Uterus (tissue), 4 donors: ENCODE data around the gene SLC25A21. TPM values are rescaled to one million over a fixed set of nuclear protein-coding genes. Genes with fewer than 3 reads are reported as not detected.

ENCODE experiments used
- DNase-seq, 2 donors: peaks; one replicate each; pipeline ENCODE4 v3.0.0-alpha.2; 2019 to 2020
- H3K27ac ChIP-seq, 2 donors: fragments of 200-600 bp; sonication (generic); 1 replicate in 1 of 2; 2 replicates in 1 of 2; pipeline ENCODE4 v1.5.1; 2016 to 2018
- H3K27me3 ChIP-seq, 2 donors: fragments of 200-600 bp; sonication (generic); one replicate each; pipeline ENCODE4 v1.5.1; 2018 to 2019; ENCODE audit warnings: control low read depth in 1 of 2
- H3K36me3 ChIP-seq, 2 donors: fragments of 200-600 bp; sonication (generic); one replicate each; pipeline ENCODE4 v1.5.1; 2019; ENCODE audit warnings: control low read depth in 1 of 2
- H3K4me1 ChIP-seq, 2 donors: fragments of 200-600 bp; sonication (generic); one replicate each; pipeline ENCODE4 v1.5.1; 2018 to 2019; ENCODE audit warnings: control low read depth in 1 of 2
- H3K4me3 ChIP-seq, 2 donors: fragments of 200-600 bp; sonication (generic); 1 replicate in 1 of 2; 2 replicates in 1 of 2; pipeline ENCODE4 v1.5.1; 2018 to 2019; ENCODE audit warnings: mild to moderate bottlenecking in 1 of 2
- H3K9me3 ChIP-seq, 2 donors: fragments of 200-600 bp; sonication (generic); one replicate each; pipeline ENCODE4 v1.5.1; 2019; ENCODE audit warnings: control low read depth in 1 of 2
- POLR2A ChIP-seq, 2 donors: fragments of 450-650 bp; IDR thresholded peaks; one replicate each; pipeline ENCODE4 v1.6.1; 2016; ENCODE audit warnings: antibody characterized with exemption in 2 of 2, mild to moderate bottlenecking in 1 of 2, moderate library complexity in 1 of 2
- intact Hi-C: fragments of 100-400 bp; cut with DNase I; formaldehyde crosslinking; loops from one replicate; pipeline ENCODE4 v1.15.1; 2023; ENCODE audit warnings: low total_unique reads
- total RNA-seq, 4 donors: library from RNA; depleted of rRNA in 3 of 4; stranded (reverse); fragments of >200 nt in 3 of 4; gene quantifications; one replicate each; pipeline versions ENCODE4 v1.1.0 to v1.2.4, GENCODE V29; 2014 to 2023
- TF ChIP-seq, protein P1 (sequence below), 4 experiments: fragments of 200-600 bp in 2 of 4; fragments of 450-650 bp in 2 of 4; sonication (generic) in 2 of 4; IDR thresholded peaks; one replicate each; pipeline ENCODE4 v1.5.1; 2016 to 2019; ENCODE audit warnings: antibody characterized with exemption in 4 of 4, mild to moderate bottlenecking in 2 of 4, moderate library complexity in 1 of 4
- donor health status: DM: yes; HTN: yes; CAD: no.

SLC25A21 gene
- total RNA-seq, 4 donors from 2014 or later, result under 0.01 to 3.0 (median 2.0) TPM; not detected in 1

DNA sequence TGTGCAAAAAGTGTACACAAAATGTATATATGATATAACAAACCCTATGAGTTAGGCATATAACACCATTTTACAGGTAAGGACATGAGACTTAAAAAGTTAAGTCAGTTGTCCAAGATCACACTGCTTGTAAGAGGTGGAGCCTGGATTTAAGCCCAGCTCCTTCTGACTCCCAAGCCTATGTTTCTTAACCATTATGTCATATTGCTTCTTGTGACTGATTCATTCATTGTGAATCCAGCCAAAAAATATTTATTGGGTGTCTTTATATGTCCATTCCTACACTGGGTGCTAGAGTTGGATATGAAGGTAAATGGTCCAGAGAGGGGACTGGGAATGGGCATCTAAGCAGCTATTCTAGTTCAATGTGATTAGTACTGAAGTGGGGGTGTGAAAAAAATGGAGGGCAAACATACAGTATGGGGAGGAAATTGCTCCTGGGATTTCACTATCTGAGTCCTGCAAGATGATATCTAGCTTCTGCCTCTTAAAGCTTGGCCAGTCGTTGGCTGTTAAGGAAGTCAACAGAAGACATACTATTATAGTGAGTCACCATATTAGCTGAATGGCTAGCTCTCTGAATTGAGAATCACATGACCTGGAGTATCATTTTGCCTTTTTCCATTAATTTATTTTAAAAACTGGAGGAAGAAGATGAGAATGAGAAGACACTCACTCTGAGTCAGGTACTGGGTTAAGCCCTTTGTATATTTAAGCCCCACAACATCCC is 481.9 kb downstream of the SLC25A21 start:
- H3K27me3 ChIP-seq, result no peaks in the 10 kb centered on the region
- TF ChIP-seq, protein P1, sequence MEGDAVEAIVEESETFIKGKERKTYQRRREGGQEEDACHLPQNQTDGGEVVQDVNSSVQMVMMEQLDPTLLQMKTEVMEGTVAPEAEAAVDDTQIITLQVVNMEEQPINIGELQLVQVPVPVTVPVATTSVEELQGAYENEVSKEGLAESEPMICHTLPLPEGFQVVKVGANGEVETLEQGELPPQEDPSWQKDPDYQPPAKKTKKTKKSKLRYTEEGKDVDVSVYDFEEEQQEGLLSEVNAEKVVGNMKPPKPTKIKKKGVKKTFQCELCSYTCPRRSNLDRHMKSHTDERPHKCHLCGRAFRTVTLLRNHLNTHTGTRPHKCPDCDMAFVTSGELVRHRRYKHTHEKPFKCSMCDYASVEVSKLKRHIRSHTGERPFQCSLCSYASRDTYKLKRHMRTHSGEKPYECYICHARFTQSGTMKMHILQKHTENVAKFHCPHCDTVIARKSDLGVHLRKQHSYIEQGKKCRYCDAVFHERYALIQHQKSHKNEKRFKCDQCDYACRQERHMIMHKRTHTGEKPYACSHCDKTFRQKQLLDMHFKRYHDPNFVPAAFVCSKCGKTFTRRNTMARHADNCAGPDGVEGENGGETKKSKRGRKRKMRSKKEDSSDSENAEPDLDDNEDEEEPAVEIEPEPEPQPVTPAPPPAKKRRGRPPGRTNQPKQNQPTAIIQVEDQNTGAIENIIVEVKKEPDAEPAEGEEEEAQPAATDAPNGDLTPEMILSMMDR (IDR thresholded peaks at IDR 0.05), result no peak
- no peak for TF ChIP-seq POLR2A (IDR thresholded peaks at IDR 0.05)
- H3K9me3 ChIP-seq, result no peaks in the 10 kb centered on the region
- no peaks in the 10 kb centered on the region for H3K36me3 ChIP-seq
- no peak for DNase-seq
- H3K4me3 ChIP-seq, result no peak overlapping the region
- H3K27ac ChIP-seq, result no peak overlapping the region
- no peaks in the 10 kb centered on the region for H3K4me1 ChIP-seq
- intact Hi-C loops, result no loop called here

DNA sequence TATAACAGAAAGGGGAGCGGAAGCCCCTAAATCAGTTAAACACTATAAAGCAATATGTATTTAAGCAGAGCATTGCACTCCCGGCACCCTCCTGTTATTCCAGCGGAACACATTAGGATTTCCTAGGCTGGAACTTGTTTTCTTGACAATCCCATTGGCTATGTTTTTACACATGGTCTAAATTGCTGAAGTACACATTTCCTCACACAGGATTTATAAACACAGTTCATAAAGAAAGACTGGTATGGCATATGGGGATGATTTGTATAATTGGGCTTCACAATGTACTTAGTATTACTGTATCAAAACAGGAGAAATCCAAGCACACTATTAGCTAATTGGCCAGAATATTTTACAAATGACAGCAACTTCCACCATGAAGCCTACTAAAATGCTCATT is 487.5 kb downstream of the SLC25A21 start:
- no peak for DNase-seq
- H3K4me1 ChIP-seq, result no peaks in the 10 kb centered on the region
- TF ChIP-seq, protein P1 (IDR thresholded peaks at IDR 0.05), result no peak
- no peak for TF ChIP-seq POLR2A (IDR thresholded peaks at IDR 0.05)
- no peak overlapping the region for H3K27ac ChIP-seq
- no peaks in the 10 kb centered on the region for H3K36me3 ChIP-seq
- intact Hi-C loops, result no loop called here
- no peaks in the 10 kb centered on the region for H3K9me3 ChIP-seq
- H3K27me3 ChIP-seq, result no peaks in the 10 kb centered on the region
- H3K4me3 ChIP-seq, result no peak overlapping the region

DNA sequence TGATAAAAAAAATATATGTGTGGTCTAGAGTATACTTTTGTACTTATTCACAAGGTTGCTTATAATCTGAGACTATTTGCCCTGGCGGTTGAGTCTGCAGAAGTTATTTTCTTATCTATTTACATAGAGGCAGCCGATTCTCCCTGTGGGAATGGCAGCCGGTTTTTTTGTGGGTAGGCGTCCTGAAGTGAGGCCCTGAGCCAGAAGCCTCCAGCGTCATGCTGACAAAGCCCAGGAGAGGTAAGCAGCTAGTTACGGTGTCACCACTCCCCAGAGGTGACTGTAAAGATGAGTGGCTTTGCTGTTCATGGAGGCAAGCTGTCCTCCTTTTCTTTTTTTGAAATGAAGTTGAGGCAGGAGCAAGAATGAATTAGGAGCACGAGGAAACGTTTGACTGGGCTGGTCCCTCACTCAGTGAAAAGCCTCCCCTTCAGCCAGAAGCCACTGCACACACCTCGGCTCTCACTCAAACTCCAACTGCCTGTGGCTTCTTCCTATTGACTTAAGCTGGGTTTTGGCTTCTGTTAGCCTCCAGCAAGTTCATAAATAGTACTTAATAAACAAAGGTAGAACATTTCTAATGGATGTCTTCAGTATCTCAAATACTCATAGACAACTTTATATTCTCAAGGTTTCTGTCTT is 489.2 kb downstream of the SLC25A21 start:
- intact Hi-C loops, result no loop called here
- H3K9me3 ChIP-seq, result no peaks in the 10 kb centered on the region
- no peaks in the 10 kb centered on the region for H3K36me3 ChIP-seq
- DNase-seq, result no peak
- no peak overlapping the region for H3K27ac ChIP-seq
- no peaks in the 10 kb centered on the region for H3K27me3 ChIP-seq
- no peaks in the 10 kb centered on the region for H3K4me1 ChIP-seq
- H3K4me3 ChIP-seq, result no peak overlapping the region
- TF ChIP-seq, protein P1 (IDR thresholded peaks at IDR 0.05), result no peak
- no peak for TF ChIP-seq POLR2A (IDR thresholded peaks at IDR 0.05)

DNA sequence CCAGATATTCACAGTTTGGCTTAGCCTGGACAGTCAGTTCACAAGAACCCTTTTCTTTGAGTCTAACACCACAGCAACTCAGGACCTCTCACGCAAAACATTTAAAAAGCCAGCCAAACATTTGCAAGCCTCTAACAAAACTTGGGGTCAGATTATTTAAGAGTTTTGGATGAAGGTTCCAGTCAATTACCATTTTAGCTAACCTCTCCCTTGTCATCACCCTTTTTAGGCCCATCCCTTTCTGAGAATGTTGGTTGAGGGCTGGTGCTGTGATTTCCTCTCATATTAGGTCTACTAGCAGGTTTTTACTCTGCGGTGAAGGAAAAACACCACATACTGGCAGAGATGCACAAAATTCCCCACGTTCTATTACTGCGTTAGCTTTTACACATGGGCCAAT is 490.1 kb downstream of the SLC25A21 start:
- Histone ChIP-seq H3K27ac (no peak overlapping the region), H3K9me3 (no peaks in the 10 kb centered on the region), H3K4me3 (no peak overlapping the region), H3K4me1 (no peaks in the 10 kb centered on the region), H3K36me3 (no peaks in the 10 kb centered on the region), H3K27me3 (no peaks in the 10 kb centered on the region)
- DNase-seq, result no peak
- intact Hi-C loops, result no loop called here
- TF ChIP-seq, protein P1 (IDR thresholded peaks at IDR 0.05), result no peak
- no peak for TF ChIP-seq POLR2A (IDR thresholded peaks at IDR 0.05)

DNA sequence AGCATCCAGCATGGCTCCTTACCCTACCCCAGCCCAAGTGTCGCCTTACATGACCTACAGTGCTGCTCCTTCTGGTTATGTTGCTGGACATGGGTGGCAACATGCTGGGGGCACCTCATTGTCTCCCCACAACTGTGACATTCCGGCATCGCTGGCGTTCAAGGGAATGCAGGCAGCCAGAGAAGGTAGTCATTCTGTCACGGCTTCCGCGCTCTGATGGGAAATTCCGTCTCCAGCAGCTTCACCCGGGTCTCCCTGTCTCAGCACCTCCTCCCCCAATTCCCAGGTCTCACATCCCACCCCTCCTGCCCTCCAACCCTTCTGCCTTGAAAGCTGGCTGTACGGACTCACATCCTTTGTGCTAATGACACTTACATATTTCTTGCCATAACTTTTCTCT is 496.2 kb downstream of the SLC25A21 start:
- Histone ChIP-seq H3K4me1 (no peaks in the 10 kb centered on the region), H3K36me3 (no peaks in the 10 kb centered on the region), H3K4me3 (no peak overlapping the region), H3K27ac (no peak overlapping the region), H3K9me3 (no peaks in the 10 kb centered on the region), H3K27me3 (peaks cover 0 to 21% of the 10 kb centered on the region in 2 donors)
- DNase-seq, result no peak
- intact Hi-C loops, result no loop called here
- no peak for TF ChIP-seq POLR2A (IDR thresholded peaks at IDR 0.05)
- TF ChIP-seq, protein P1 (IDR thresholded peaks at IDR 0.05), result no peak
